Hepatocyte (in vitro differentiated cells): ENCODE measurements around the gene PLOD1. TPM values are rescaled to one million over a fixed set of nuclear protein-coding genes. Genes with fewer than 3 reads are reported as not detected.

Experiments
- DNase-seq: peaks from one replicate; pipeline ENCODE4 v3.0.0-alpha.2; 2016; ENCODE audit warnings: low spot score
- H2AFZ ChIP-seq: fragments of 200-600 bp; sonication (generic); 2 replicates; pipeline ENCODE4 v1.6.0; 2016; ENCODE audit warnings: antibody characterized with exemption, mild to moderate bottlenecking
- H3K27ac ChIP-seq: fragments of 200-600 bp; sonication (generic); 2 replicates; pipeline ENCODE4 v1.5.1; 2016; ENCODE audit warnings: mild to moderate bottlenecking
- H3K27me3 ChIP-seq: fragments of 200-600 bp; sonication (generic); 2 replicates; pipeline ENCODE4 v1.6.1; 2016
- H3K36me3 ChIP-seq: fragments of 200-600 bp; sonication (generic); replicated peaks from 2 replicates; pipeline ENCODE4 v1.5.1; 2016; ENCODE audit warnings: low read depth; ENCODE audit not compliant: insufficient read depth
- H3K4me1 ChIP-seq: fragments of 200-600 bp; sonication (generic); 2 replicates; pipeline ENCODE4 v1.5.1; 2016; ENCODE audit warnings: mild to moderate bottlenecking, moderate library complexity; ENCODE audit not compliant: insufficient read depth
- H3K4me2 ChIP-seq: fragments of 200-600 bp; sonication (generic); 2 replicates; pipeline ENCODE4 v1.6.0; 2016
- H3K4me3 ChIP-seq: fragments of 200-600 bp; sonication (generic); 2 replicates; pipeline ENCODE4 v1.5.1; 2016; ENCODE audit warnings: mild to moderate bottlenecking
- H3K79me2 ChIP-seq: fragments of 200-600 bp; sonication (generic); 2 replicates; pipeline ENCODE4 v1.6.0; 2017; ENCODE audit warnings: mild to moderate bottlenecking
- H3K9me2 ChIP-seq: fragments of 200-600 bp; sonication (generic); replicated peaks from 2 replicates; pipeline ENCODE4 v1.6.0; 2017; ENCODE audit warnings: mild to moderate bottlenecking; ENCODE audit not compliant: insufficient read depth
- H3K9me3 ChIP-seq: fragments of 200-600 bp; sonication (generic); 2 replicates; pipeline ENCODE4 v1.5.1; 2016; ENCODE audit warnings: low read depth, mild to moderate bottlenecking
- H4K20me1 ChIP-seq: fragments of 200-600 bp; sonication (generic); 2 replicates; pipeline ENCODE4 v1.6.0; 2016; ENCODE audit warnings: mild to moderate bottlenecking; ENCODE audit not compliant: insufficient read depth, poor library complexity, severe bottlenecking
- EZH2 ChIP-seq: fragments of 200-600 bp; sonication (generic); IDR thresholded peaks from 2 replicates; pipeline ENCODE4 v1.6.1; 2016; ENCODE audit warnings: antibody characterized with exemption, mild to moderate bottlenecking, borderline replicate concordance
- EZH2phosphoT487 ChIP-seq: fragments of 200-600 bp; sonication (generic); IDR thresholded peaks from one replicate; pipeline ENCODE4 v1.6.1; 2018; ENCODE audit warnings: antibody characterized with exemption, mild to moderate bottlenecking, low read depth, moderate library complexity; ENCODE audit not compliant: unreplicated experiment, severe bottlenecking
- WGBS: methylation state at CpG from one replicate; pipeline ENCODE4 v1.1.6; 2016; ENCODE audit warnings: low lambda C conversion rate; ENCODE audit errors: missing lambda C conversion rate; 5-methylcytosine and 5-hydroxymethylcytosine counted together
- polyA plus RNA-seq: library from polyadenylated mRNA; unstranded; fragments of >200 nt; fragmentation: Nextera tagmentation; extraction: Ambion mirVana; gene quantifications from 2 replicates; pipeline ENCODE4 v1.2.1, GENCODE V29; 2016
- total RNA-seq: library from RNA; depleted of rRNA; stranded (reverse); fragments of >200 nt; gene quantifications from 2 replicates; pipeline ENCODE4 v1.2.3, GENCODE V29; 2014
- TF ChIP-seq, protein P1 (sequence below): fragments of 200-600 bp; sonication (generic); IDR thresholded peaks from 2 replicates; pipeline ENCODE4 v1.5.1; 2016; ENCODE audit warnings: antibody characterized with exemption, mild to moderate bottlenecking; ENCODE audit not compliant: poor library complexity

The PLOD1 gene
- total and polyA plus RNA-seq, 2 experiments from 2014 or later, result 184 to 200 TPM

DNA sequence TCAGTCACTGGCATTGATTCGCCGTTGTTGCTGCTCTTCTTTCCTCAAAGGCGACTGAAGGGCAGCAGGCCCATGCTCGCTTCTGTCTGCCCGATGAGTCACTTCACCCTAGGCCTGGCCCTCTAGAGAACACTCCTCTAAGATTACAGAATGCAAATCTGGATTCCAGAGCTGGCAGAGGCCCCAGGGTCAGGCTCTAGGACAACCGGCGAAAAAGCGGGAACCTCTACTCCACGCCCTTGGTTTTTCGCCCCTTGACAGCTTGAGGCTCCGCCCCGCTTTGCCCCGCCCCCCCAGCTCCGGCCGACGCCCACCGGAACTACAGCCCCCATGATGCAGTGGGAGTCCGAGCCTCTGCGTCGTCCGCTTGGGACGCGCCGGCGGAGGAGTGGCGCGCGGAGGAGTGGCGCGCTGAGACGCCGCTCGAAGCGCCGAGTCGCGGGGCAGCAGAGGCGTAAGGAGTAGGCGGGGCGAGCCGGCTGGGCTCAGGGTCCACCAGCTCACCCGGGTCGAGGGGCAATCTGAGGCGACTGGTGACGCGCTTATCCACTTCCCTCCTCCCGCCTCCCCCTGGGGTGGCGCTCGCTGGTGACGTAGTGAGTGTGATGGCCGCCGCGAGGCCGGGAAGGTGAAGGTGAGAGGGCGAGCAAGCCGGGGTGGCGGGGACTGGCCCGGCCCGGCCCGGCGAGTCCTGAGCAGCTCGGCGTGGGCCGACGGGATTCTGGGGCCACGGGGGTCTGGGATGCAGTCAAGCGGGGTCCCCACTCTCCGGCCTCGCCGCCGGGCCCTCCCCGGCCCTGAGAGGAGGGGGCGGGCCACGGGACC lies 45.5 kb downstream of the PLOD1 start, which contains the start of gene MFN2:
Gene MFN2 (plus strand): TSS at position 594 of the 825 bp plus-strand sequence. CDS start 8,725 bp downstream, outside the sequence.
- Histone ChIP-seq H3K4me2 (peak within 1 kb of the TSS; percentile 90), H3K9me2 (no peaks in the 10 kb centered on the region), H3K79me2 (peaks cover 35% of the 10 kb centered on the region), H3K4me3 (peak within 1 kb of the TSS; percentile 67), H3K9me3 (no peaks in the 10 kb centered on the region), H3K27me3 (no peaks in the 10 kb centered on the region), H4K20me1 (no peaks in the 10 kb centered on the region), H2AFZ (peak within 1 kb of the TSS; percentile 42), H3K27ac (peak within 1 kb of the TSS; percentile 93), H3K4me1 (peaks cover 35% of the 10 kb centered on the region), H3K36me3 (no peaks in the 10 kb centered on the region)
- DNase-seq, result peak; percentile 99
- 1% methylated on average over 44 of the region's 74 CpGs for WGBS
- TF ChIP-seq EZH2phosphoT487, result no peak
- TF ChIP-seq, protein P1, sequence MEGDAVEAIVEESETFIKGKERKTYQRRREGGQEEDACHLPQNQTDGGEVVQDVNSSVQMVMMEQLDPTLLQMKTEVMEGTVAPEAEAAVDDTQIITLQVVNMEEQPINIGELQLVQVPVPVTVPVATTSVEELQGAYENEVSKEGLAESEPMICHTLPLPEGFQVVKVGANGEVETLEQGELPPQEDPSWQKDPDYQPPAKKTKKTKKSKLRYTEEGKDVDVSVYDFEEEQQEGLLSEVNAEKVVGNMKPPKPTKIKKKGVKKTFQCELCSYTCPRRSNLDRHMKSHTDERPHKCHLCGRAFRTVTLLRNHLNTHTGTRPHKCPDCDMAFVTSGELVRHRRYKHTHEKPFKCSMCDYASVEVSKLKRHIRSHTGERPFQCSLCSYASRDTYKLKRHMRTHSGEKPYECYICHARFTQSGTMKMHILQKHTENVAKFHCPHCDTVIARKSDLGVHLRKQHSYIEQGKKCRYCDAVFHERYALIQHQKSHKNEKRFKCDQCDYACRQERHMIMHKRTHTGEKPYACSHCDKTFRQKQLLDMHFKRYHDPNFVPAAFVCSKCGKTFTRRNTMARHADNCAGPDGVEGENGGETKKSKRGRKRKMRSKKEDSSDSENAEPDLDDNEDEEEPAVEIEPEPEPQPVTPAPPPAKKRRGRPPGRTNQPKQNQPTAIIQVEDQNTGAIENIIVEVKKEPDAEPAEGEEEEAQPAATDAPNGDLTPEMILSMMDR, result no peak
- TF ChIP-seq EZH2, result no peak

DNA sequence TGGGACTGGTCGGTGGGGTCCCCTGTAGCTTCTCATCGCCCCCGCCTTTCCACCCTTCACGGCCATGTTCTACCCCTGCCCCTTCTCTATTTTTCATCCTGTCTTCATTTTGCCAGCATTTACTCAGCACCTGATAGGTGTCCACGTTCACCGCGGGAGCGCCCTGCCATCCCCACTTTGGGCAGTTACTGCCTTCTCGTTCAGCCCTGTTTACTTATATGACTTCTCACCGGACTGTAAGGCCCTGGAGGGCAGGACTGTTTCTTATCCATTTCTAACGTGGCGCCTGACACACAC lies 46.1 kb downstream of the PLOD1 start:
- Histone ChIP-seq H3K9me3 (no peaks in the 10 kb centered on the region), H3K4me2 (peak overlapping the region; percentile 90), H3K9me2 (no peaks in the 10 kb centered on the region), H3K36me3 (no peaks in the 10 kb centered on the region), H3K27me3 (no peaks in the 10 kb centered on the region), H3K4me3 (peak overlapping the region; percentile 67), H3K27ac (peak overlapping the region; percentile 93), H2AFZ (peak overlapping the region; percentile 42), H3K79me2 (peaks cover 39% of the 10 kb centered on the region), H4K20me1 (no peaks in the 10 kb centered on the region), H3K4me1 (peaks cover 37% of the 10 kb centered on the region)
- WGBS, result 4% methylated on average over 8 of the region's 12 CpGs
- TF ChIP-seq, protein P1, result no peak
- TF ChIP-seq EZH2phosphoT487 (no peak), EZH2 (no peak)
- no peak for DNase-seq

DNA sequence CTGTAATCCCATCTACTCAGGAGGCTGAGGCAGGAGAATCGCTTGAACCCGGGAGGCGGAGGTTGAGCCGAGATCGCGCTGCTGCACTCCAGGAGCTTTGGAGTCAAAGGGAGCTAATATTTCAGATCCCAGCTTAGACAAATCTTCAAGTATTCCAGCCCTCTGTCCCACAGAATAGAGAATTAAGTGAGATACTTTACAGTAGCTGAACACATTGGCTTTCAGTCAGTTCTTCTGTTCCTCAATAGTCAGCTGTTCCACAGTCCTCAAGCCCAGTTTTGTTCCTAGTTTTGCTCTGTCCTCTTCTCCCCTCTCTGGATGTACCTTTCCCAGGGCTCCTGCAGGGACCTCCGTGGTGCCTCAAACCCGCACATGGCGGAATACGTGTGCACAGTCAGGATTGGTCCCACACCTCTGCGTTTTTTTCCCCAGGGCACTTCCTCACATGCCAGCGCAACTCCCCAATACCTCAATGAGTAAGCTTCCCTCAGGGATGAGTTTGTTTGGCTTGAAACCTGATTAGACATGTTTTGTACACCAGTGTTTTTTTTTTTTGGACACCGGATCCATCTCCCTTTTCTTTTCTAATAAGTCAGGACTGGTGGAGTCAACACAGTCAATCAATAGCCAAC lies 47.0 kb downstream of the PLOD1 start:
- no peaks in the 10 kb centered on the region for H3K9me3 ChIP-seq
- H4K20me1 ChIP-seq, result no peaks in the 10 kb centered on the region
- H2AFZ ChIP-seq, result no peak overlapping the region
- no peak overlapping the region for H3K4me3 ChIP-seq
- no peak for TF ChIP-seq EZH2phosphoT487
- no peak for TF ChIP-seq EZH2
- TF ChIP-seq, protein P1, result no peak
- peak overlapping the region; percentile 90 for H3K4me2 ChIP-seq
- peak overlapping the region; percentile 81 for H3K27ac ChIP-seq
- H3K9me2 ChIP-seq, result no peaks in the 10 kb centered on the region
- 91% methylated on average over 13 of the region's 13 CpGs for WGBS
- peaks cover 48% of the 10 kb centered on the region for H3K79me2 ChIP-seq
- H3K4me1 ChIP-seq, result peaks cover 37% of the 10 kb centered on the region
- no peak for DNase-seq
- no peaks in the 10 kb centered on the region for H3K36me3 ChIP-seq
- H3K27me3 ChIP-seq, result no peaks in the 10 kb centered on the region
